HG03103 (cell line): ENCODE data around the gene IGF2BP3.
"Not testable (repeated sequence)": the region's sequence is repeated elsewhere in the genome, so short reads cannot be mapped to it uniquely, and the experiment has no call there.

ENCODE experiments used
- ATAC-seq: cut with Tn5 transposase; IDR thresholded peaks from one replicate; pipeline ENCODE4 v1.9.1; 2021; ENCODE audit warnings: low read depth; ENCODE audit not compliant: unreplicated experiment

The IGF2BP3 gene

GRCh38 chr7:23470330-23471105 lies at the start of gene IGF2BP3:
Gene IGF2BP3 (minus strand): TSS chr7:23470491. CDS start chr7:23470110, 381 bp downstream.
- no peak for ATAC-seq

GRCh38 chr7:23514755-23515154 lies 44.5 kb upstream of the IGF2BP3 start:
- ATAC-seq: no peak

DNA sequence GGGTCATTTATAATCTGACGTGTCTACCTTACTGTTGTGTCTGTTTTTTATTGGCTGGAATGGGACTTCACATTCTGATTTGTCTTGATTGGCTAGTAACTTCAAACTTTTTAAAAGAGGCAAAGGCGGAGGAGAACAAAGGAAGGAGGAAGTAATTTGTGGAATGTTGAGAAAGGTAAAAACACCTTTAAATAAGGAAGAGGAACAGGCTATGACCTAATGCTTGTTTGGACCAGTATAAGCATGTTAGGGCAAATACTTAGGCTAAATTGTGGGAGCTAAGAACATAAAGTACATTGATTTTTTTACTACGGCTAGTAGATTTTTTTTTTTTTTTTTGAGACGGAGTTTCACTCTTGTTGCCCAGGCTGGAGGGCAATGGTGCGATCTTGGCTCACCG lies 43.5 kb upstream of the IGF2BP3 start:
- not testable (repeated sequence) for ATAC-seq

GRCh38 chr7:23494009-23494408 lies 23.7 kb upstream of the IGF2BP3 start:
- no peak for ATAC-seq

- ATAC-seq: no peak
Measured at GRCh38 chr7:23491502-23491901, 21.2 kb upstream of the IGF2BP3 start.

DNA sequence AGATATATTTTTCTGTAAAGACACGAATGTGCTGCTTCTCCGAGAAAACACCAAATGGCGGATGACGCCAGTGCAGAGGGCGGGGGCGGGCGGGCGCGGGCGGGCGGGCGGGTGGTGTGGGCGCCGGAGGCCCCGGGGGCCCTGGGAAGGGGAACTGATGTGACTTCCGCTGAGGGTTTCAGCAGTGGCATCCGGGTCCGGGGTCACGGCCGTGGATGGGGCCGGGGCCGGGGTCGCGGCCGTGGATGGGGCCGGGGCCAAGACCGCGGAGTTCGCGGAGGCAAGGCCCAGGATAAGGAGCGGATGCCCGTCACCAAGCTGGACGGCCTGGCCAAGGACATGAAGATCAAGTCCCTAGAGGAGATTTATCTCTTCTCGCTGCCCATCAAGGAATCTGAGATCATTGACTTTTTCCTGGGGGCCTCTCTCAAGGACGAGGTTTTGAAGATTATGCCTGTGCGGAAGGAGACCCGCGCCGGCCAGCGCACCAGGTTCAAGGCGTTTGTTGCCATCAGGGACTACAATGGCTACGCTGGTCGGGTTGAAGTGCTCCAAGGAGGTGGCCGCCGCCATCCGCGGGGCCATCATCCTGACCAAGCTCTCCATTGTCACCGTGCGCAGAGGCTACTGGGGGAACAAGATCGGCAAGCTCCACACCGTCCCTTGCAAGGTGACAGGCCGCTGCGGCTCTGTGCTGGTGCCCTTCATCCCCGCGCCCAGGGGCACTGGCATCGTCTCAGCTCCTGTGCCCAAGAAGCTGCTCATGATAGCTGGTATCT lies 20.3 kb upstream of the IGF2BP3 start:
- peak; percentile 83 for ATAC-seq

GRCh38 chr7:23488714-23489113 lies 18.4 kb upstream of the IGF2BP3 start:
- not testable (repeated sequence) for ATAC-seq

DNA sequence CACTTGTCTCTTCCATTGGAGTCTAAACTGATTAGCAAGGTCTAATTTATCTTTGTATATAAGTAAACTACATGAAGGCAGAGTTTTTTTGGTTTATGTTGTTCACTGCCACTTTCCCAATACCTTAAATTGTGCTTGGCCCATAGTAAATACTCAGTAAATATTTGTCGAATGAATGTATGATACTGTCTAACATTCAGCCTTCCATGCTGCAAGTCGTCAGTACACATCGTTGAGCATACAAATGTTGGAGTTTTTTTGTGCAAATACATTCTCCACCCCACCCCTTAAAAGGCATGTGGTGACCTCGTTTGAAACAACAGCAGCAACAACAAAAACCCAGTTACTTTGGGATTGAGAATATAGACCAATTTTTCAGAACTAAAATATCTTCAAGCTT lies 17.4 kb upstream of the IGF2BP3 start:
- no peak for ATAC-seq

DNA sequence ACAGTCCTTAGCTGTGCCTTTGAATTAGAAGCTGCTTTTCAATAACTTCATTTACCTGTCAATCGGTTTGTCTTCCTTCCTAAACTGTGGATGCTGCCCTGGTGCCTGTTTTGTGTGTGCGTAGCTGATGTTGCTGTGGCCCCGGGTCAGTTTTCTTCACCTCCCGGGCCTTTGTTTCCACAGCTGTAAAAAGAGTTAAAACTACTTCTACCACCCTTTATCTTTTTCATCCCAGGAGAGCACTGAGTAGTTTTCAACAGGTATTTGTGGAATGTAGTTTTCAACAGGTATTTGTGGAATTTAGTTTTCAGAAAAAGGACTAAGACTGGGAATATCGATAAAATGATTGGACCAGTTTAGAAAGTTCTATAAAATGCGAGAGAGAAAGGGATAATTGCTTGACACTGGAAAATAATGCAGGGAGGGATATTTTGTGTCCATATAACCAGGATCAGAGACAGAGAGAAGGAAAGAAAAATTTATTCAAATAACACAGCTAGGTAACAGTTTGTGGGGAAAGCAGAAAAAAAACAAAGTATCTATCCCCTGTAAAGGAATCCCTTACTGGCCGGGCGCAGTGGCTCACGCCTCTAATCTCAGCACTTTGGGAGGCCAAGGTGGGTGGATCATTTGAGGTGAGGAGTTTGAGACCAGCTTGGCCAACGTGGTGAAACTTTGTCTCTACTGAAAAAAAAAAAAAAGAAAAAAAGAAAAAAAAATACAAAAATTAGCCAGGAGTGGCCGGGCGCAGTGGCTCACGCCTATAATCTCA lies 15.9 kb upstream of the IGF2BP3 start:
- ATAC-seq: no peak

GRCh38 chr7:23482686-23483085 lies 12.4 kb upstream of the IGF2BP3 start:
- ATAC-seq: no peak

DNA sequence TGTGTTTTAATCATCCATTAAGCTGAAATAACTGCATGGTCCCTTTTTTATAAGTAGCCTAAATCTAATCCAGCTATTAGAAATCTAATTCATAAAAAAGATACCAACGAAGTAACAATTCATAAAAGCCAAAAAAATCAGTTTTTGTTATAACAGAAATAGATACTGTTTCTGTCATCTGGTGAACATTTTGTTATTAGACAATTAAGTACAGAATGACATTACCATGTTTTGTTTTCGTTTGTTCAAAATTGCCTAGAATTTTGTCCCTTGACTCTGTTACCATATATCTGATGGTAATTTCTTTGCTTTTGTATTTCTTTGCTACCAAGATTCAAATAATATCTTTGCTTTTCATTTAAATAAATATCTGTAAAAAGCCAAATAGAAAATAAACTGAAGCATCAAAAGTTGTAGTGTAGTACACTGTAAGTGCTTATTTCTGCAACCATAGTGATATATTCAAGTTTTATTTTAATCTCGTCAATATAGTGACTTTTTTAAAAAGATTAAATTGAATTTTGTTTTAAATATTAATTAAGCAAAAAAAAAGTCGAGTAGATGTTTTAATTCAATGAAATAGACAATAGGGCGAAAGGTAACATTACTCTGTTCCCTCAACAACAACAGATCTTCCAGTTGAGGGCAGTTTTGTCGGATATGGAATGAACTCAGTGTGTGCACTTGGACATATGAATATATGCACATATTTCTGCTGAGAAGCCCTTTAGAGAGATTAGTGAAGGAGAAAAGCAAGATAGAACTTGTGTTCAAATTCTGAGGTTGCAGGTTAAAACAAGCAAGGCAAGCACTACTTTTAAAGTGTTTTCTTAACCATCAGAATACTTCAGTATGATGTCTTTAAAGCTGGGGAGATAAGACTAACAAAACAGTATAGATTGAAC lies 7.9 kb upstream of the IGF2BP3 start:
- no peak for ATAC-seq

DNA sequence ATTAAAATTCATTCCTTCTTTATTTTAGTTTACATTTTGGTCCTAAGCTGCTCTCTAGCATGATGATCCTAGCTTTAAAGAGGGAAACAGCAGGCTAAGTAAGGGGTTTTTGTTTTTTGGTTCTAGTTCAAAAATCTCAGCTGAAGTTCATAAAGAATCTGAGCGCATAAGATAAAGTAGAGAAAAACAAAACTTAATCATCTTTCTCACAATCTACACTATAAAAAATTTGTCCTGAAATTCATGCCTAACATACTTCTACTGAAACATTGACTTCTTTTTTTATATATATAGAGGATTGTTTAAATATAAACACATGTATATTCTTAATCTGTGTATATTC lies 6.8 kb upstream of the IGF2BP3 start:
- ATAC-seq: no peak

GRCh38 chr7:23476286-23477156 lies 6.2 kb upstream of the IGF2BP3 start:
- no peak for ATAC-seq

- no peak for ATAC-seq
Measured at GRCh38 chr7:23475576-23475839, 5.2 kb upstream of the IGF2BP3 start.

DNA sequence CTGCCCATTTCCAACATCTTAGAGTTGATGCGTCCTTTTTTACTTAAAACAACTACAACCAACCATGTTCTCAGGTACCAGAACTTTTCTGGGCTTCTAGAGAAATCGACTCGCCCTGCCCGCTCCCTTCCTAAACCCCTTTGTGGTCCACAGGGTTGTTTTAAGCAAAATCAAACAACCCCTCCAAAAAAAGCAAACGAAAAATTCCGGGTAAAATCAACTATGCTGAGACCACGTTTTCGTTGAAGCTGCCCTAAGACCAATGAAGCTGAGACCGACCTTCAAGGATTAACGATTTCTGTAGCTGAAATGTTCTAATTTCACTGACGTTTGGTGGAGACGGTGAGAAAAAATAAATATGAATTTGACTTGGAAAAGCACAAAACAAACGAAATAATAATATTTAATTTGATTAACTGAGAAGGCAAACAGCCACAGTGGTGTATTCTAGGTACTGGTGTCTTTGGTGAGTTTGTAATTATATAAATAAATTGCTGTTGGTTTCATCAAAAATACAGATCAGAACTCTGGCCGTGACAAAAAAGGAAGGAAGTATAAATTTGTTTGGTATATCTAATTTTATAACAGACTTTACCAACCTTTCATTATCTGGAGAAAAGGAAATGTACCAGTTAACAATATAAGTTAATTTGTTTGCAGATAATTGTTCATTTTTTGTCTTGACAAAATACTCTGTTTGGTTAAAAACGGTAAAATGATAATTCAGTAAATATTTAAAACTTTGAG lies 4.7 kb upstream of the IGF2BP3 start:
- ATAC-seq: no peak

DNA sequence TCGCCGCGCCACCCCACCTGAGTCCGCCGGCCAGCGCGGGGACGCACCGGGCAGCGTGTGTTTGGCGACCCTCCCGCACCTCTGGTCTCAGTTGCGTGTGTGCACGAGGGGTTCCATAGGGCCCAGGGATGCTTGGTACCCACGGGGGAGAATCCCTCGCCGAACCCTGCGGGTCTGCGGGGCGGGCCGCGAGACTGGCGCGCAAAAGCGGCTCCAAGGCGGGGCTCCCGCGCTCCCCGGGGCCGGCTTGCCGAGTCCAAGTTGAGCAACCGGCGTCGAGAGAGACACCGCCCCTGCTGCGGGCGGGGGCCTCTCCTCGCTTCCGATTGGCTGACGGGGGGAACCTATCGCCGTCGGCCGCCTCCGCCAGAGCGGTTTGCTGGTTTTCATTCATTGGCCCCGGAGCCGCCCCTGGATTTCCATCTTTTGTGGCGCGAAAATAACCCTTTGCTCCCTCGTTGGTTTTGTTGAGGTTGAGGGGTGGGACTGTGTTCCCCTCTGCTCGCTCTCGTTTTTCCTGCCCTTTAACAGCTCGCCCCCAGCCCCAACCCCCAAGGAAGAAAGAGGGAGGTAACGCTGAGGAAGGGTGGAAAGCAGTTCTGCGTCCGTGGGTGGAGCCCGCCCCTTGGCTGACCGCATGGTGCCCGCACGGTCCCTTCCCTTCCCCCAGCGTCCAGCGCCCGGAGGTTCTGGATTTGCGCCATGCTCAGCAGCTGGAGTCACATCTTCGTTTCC lies 4.0 kb upstream of the IGF2BP3 start:
- ATAC-seq: peak; percentile 56

DNA sequence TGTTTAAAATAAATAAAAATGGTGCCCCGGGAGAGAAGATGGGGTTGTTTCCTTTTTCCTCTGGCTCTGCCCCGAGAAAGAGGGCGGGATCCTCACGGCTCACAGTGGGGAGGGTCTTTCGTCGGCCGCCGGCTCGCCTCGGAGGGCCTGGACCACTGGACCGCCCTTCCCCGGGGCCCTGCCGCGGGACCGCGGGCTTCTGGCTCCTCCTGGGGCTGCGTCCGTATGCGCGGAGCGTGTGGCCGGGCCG lies 3.5 kb upstream of the IGF2BP3 start:
- ATAC-seq: no peak
